Measurements from ENCODE around the gene CLIC2.
"Not testable (repeated sequence)": the region's sequence is repeated elsewhere in the genome, so short reads cannot be mapped to it uniquely, and the experiment has no call there.

- TF ChIP-seq CTCF (optimal IDR thresholded peaks at IDR 0.05 in 1 of 3, IDR thresholded peaks at IDR 0.05 in 1 of 3, conservative IDR thresholded peaks at IDR 0.05 in 1 of 3; ENCODE audit: extremely low read depth in 1 of 3, insufficient read depth in 2 of 3, low read length in 3 of 3); EZH2 (IDR thresholded peaks at IDR 0.05; ENCODE audit: low read length): not testable (repeated sequence)
Measured at GRCh38 chrX:155335337-155335712, 911 bp upstream of the CLIC2 start.

Data from keratinocyte (primary cell).